ENCODE measurements around the gene DYNC1LI2.

DYNC1LI2 gene

DNA sequence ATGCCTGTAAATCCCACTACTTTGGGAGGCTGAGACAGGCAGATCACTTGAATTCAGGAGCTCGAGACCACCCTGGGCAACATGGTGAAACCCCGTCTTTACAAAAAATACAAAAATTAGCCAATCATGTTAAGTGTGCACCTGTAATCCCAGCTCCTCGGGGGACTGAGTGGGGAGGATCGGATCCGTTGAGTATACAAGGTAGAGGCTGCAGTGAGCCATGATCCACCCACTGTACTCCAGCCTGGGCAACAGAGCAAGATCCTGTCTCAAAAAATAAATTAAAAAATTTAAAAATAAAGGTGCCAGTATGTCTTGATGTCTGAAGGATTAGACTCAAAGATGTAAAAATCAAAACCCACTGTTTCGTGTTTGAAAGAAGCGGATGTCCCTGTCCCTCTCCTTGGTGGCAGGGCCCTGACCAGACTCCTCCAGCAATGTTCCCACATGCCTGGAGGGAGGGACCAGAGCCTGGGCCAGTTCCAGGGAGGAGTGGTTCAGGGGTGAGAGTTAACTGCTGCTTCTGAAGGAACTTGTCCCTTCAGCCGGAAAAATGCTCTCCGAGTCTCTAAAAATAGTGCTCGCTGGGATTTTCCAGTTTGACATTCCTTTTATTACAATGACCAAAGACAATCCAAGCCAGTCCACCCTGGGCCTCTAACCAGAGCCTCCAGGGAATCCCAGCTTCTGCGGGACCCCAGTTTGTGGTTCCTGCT, 45.5 kb downstream of the DYNC1LI2 start:
- no peak overlapping the region for H3K9ac ChIP-seq (ENCODE audit: low read length)
- H3K27ac ChIP-seq (ENCODE audit: low read depth, low read length) = no peak overlapping the region
- peak overlapping the region; percentile 13 for H3K4me3 ChIP-seq (ENCODE audit: low read length)
- H3K27me3 ChIP-seq (ENCODE audit: control insufficient read depth, insufficient read depth, low read length) = no peaks in the 10 kb centered on the region
- no peaks in the 10 kb centered on the region for H3K36me3 ChIP-seq (ENCODE audit: control insufficient read depth, insufficient read depth, low read length)
- no peaks in the 10 kb centered on the region for H3K4me1 ChIP-seq (ENCODE audit: control insufficient read depth, insufficient read depth, low read length)

DNA sequence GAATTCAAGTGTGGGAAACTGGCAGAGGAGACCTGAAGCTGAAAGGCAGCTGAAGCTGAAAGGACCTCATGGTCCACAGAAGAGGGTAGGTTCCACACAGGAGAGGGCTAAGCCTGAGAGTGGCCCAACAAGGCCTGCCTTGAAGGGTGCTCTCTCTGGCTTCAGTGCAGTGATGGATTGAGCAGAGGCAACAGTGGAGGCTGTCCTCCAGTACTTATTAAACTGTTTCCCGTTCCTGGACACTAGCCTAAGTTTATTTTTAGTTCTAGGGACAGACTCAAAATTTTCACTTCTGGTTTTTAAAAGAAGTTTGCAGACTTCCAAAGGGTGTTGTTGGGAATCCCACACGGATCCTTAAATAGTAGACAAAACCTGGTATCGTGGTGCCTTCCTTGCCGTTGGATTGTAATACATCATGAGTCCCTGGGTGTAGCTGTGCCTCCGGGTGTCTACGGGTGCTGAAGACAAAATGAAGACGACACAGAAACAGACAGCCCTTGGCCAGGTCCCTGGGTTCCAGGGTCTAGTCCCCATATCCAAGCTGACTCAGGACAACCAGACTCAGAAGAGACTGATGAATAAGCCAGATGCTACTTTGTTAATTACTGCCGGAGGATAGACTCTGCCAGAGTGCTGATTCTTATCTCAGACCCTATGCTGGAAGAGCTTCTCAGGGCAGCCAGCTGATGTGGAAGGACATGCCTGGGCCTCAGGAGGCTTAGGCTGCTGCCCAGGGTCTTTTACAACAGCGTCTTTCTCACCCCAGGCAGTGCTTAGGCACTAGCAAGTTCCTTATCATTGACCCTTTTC, 47.8 kb downstream of the DYNC1LI2 start:
- Histone ChIP-seq H3K4me1 (ENCODE audit: control insufficient read depth, insufficient read depth, low read length) (no peaks in the 10 kb centered on the region), H3K36me3 (ENCODE audit: control insufficient read depth, insufficient read depth, low read length) (no peaks in the 10 kb centered on the region), H3K27ac (ENCODE audit: low read depth, low read length) (no peak overlapping the region), H3K4me3 (ENCODE audit: low read length) (no peak overlapping the region), H3K27me3 (ENCODE audit: control insufficient read depth, insufficient read depth, low read length) (no peaks in the 10 kb centered on the region), H3K9ac (ENCODE audit: low read length) (no peak overlapping the region)

DNA sequence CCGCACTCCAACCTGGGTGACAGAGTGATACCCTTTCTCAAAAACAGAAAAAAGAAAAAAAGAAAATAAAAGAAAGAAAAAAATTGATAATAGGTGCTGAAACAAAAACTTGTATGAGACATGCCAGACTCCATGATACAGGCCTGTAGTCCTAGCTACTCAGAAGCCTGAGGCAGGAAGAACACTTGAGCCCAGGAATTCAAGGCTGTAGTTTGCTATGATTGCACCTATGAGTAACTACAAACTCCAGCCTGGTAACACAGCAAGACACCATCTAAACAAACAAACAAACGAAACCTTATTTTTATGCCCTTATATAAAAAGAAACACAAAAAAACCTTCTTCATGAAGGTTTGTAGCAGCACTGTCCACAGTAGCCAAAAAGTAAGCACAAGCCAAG, 49.9 kb downstream of the DYNC1LI2 start:
- Histone ChIP-seq H3K9ac (ENCODE audit: low read length) (no peak overlapping the region), H3K36me3 (ENCODE audit: control insufficient read depth, insufficient read depth, low read length) (no peaks in the 10 kb centered on the region), H3K4me3 (ENCODE audit: low read length) (no peak overlapping the region), H3K4me1 (ENCODE audit: control insufficient read depth, insufficient read depth, low read length) (no peaks in the 10 kb centered on the region), H3K27ac (ENCODE audit: low read depth, low read length) (no peak overlapping the region), H3K27me3 (ENCODE audit: control insufficient read depth, insufficient read depth, low read length) (no peaks in the 10 kb centered on the region)

DNA sequence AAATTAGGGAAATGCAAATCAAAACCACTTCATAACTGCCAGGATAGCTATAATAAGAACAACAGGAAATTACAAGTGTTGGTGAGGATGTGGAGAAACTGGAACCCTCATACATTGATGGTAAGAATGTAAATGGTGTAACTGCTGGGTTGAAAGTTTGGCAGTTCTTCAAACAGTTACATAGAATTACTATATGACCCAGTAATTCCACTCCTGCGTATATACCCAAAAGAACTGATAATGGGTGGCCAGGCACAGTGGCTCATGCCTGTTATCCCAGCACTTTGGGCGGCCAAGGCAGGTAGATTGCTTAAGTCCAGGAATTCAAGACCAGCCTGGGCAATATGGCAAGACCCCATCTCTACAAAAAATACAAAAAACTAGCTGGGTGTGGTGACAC, 50.4 kb downstream of the DYNC1LI2 start:
- Histone ChIP-seq H3K4me1 (ENCODE audit: control insufficient read depth, insufficient read depth, low read length) (peaks cover under 1% of the 10 kb centered on the region), H3K36me3 (ENCODE audit: control insufficient read depth, insufficient read depth, low read length) (no peaks in the 10 kb centered on the region), H3K9ac (ENCODE audit: low read length) (no peak overlapping the region), H3K27ac (ENCODE audit: low read depth, low read length) (no peak overlapping the region), H3K27me3 (ENCODE audit: control insufficient read depth, insufficient read depth, low read length) (no peaks in the 10 kb centered on the region), H3K4me3 (ENCODE audit: low read length) (no peak overlapping the region)

DNA sequence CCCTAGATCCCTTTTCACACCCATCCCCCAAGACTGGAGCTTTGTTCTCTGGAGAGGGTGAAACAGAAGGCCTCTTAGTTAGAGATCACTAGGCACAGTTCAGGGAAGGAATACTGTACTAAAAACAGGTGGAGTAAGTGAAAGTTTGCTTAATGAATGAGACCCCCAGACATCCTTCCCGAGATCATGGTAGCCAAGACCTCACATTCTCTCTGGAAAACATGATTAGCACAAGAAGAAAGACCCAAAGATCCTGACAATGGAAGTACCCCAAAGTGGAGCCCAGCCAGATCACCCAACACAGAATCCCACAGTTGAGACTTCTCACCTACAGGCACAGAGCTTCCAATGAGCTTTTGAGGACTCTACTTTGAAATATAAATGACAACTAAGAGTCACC, 51.5 kb downstream of the DYNC1LI2 start:
- peaks cover 6% of the 10 kb centered on the region for H3K4me1 ChIP-seq (ENCODE audit: control insufficient read depth, insufficient read depth, low read length)
- H3K36me3 ChIP-seq (ENCODE audit: control insufficient read depth, insufficient read depth, low read length) = no peaks in the 10 kb centered on the region
- H3K4me3 ChIP-seq (ENCODE audit: low read length) = no peak overlapping the region
- H3K27ac ChIP-seq (ENCODE audit: low read depth, low read length) = no peak overlapping the region
- no peaks in the 10 kb centered on the region for H3K27me3 ChIP-seq (ENCODE audit: control insufficient read depth, insufficient read depth, low read length)
- no peak overlapping the region for H3K9ac ChIP-seq (ENCODE audit: low read length)

DNA sequence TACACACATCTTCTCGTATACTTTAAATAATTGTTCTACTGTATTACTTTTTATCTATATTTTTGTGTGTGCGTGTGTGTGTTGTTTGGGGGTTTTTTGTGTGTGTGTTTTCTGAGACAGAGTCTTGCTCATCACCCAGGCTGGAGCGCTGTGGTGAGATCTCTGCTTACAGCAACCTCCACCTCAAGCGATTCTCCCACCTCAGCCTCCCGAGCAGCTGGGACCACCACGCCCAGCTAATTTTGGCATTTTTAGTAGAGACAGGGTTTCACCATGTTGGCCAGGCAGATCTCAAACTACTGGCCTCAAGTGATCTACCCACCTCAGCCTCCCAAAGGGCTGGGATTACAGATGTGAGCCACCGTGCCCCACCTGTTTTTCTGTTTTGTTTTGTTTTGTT, 53.4 kb downstream of the DYNC1LI2 start:
- H3K9ac ChIP-seq (ENCODE audit: low read length) = no peak overlapping the region
- peaks cover 6% of the 10 kb centered on the region for H3K4me1 ChIP-seq (ENCODE audit: control insufficient read depth, insufficient read depth, low read length)
- no peak overlapping the region for H3K27ac ChIP-seq (ENCODE audit: low read depth, low read length)
- no peak overlapping the region for H3K4me3 ChIP-seq (ENCODE audit: low read length)
- H3K36me3 ChIP-seq (ENCODE audit: control insufficient read depth, insufficient read depth, low read length) = no peaks in the 10 kb centered on the region
- no peaks in the 10 kb centered on the region for H3K27me3 ChIP-seq (ENCODE audit: control insufficient read depth, insufficient read depth, low read length)

DNA sequence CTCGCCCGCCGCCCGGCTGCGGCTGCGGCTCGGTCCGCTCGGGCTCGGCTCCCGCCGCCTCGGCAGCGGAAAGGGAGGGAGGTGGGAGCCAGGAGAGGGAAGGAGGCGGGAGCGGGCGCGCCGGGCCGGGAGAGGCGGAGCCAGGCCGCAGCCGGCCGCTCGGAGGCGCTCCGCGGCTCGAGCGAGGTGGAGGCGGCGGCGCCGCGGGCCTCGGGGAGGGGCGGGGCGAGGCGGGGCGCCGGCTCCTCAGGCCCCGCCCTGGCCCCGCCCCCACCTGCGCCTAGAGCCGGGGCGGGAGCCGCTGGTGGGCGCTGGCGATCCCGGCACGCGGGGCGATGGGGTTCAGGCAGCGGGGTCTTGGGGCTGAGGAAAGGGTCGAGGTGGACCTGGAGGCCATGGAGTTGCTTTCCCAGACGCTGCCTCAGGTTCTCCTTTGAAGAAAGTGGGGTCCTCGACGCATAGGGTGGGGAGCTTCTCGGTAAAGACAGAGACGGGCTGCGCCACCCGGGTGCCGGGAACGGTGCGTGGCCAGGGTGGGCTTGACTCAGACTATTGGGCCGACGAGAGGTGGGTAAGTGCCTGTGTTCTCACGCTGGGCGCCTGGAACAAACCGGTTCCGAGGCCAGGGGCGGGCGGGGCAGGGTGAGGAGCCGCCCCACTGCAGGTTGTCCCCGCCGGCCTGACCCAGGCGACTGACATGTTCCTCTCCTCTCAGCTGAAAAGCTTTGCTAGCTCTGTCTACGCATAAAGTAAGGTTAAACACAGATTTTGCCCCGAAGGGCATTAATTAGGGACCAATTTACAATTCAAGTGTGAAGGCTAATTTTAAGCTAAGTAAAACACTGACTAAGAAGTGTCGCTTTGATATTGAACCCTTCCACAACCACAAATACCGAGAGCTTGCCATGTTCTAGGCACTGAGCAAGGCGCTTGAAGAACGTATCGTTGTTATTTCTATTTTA, 54.5 kb downstream of the DYNC1LI2 start, which contains the start of gene CMTM4:
TSS of gene CMTM4 (minus strand) at position 75 of the 962 bp plus-strand sequence. CDS start 218 bp downstream, outside the sequence.
- Histone ChIP-seq H3K4me3 (ENCODE audit: low read length) (peak within 1 kb of the TSS; percentile 91), H3K27ac (ENCODE audit: low read depth, low read length) (peak within 1 kb of the TSS; percentile 2), H3K9ac (ENCODE audit: low read length) (peak within 1 kb of the TSS; percentile 68), H3K4me1 (ENCODE audit: control insufficient read depth, insufficient read depth, low read length) (peaks cover 6% of the 10 kb centered on the region), H3K27me3 (ENCODE audit: control insufficient read depth, insufficient read depth, low read length) (no peaks in the 10 kb centered on the region), H3K36me3 (ENCODE audit: control insufficient read depth, insufficient read depth, low read length) (no peaks in the 10 kb centered on the region)

DNA sequence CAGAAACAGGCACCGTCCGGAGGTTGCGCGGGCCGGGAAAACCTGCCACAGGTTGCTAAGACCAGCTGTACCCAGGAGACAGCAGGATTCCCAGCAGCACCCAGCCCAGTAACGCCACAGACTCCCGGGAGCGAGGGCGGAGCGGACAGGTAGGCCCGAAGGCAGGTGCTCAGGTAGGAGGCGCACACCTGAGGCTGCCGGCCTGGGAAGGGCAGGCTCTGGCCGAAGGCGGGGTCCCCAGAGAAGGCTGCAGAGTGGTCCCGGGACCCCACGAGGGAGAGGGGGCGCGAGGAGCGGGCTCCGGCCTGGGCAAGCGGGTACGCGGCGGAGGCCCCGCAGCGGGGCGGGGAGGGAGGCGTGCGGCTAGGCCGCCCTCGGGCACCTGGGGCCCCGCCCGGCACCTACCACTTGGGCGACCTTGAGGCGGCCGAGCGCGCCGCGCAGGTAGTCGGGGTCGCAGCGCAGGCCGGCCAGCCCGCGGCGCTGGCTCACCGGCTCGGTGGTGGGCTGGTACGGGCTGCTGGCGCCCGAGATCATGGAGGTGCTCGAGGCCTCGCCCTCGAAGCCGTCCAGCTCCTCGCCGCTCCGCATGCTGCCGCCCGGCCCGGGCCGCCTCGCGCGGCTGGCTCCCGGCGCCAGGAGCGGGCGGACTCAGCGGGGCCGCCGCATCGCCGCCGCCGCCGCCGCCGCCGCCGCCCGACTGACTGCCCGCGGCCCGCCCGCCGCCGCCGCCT, 55.3 kb downstream of the DYNC1LI2 start:
- peak overlapping the region; percentile 68 for H3K9ac ChIP-seq (ENCODE audit: low read length)
- H3K36me3 ChIP-seq (ENCODE audit: control insufficient read depth, insufficient read depth, low read length) = no peaks in the 10 kb centered on the region
- no peaks in the 10 kb centered on the region for H3K27me3 ChIP-seq (ENCODE audit: control insufficient read depth, insufficient read depth, low read length)
- H3K27ac ChIP-seq (ENCODE audit: low read depth, low read length) = no peak overlapping the region
- peaks cover 6% of the 10 kb centered on the region for H3K4me1 ChIP-seq (ENCODE audit: control insufficient read depth, insufficient read depth, low read length)
- H3K4me3 ChIP-seq (ENCODE audit: low read length) = peak overlapping the region; percentile 91

DNA sequence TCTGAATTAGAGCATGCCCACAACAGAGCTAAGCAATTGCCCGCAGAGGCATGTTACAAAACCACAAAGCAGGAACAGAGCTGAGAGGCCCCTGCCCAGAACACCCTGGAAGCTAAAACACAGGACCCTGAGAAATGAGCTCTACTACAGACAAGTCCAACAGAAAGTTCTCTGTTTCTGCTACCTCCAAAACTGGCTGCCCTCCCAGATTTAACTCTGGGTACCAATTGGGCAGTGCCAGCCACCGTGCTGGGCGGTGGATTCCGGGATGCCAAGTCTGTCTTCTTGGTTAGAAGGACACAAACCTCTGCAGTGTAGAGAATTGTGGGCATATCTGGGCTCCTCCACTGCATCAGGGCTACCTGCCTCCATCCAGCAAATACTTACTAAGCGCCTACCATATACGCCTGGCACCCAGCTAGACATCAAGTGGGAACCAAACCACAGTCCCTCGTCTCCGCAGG, 55.9 kb downstream of the DYNC1LI2 start:
- H3K36me3 ChIP-seq (ENCODE audit: control insufficient read depth, insufficient read depth, low read length) = no peaks in the 10 kb centered on the region
- H3K27ac ChIP-seq (ENCODE audit: low read depth, low read length) = no peak overlapping the region
- peak overlapping the region; percentile 68 for H3K9ac ChIP-seq (ENCODE audit: low read length)
- H3K4me3 ChIP-seq (ENCODE audit: low read length) = peak overlapping the region; percentile 91
- H3K4me1 ChIP-seq (ENCODE audit: control insufficient read depth, insufficient read depth, low read length) = peaks cover 6% of the 10 kb centered on the region
- H3K27me3 ChIP-seq (ENCODE audit: control insufficient read depth, insufficient read depth, low read length) = no peaks in the 10 kb centered on the region

DNA sequence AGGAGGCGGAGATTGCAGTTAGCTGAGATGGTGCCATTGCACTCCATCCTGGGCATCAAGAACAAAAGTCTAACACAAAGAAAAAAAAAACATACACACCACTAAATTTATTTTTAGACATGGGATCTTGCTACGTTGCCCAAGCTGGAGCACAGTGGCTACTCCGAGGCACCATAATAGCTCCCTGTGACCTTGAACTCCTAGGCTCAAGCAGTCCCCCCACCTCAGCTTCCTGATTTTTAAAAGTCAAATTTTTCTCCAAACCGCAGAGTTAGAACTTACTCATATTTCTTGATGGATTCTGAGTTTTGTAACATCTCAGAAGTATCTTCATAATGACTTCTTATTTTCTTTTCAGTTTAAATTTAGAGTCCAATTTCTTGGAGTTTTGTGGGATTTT, 58.3 kb downstream of the DYNC1LI2 start:
- Histone ChIP-seq H3K4me3 (ENCODE audit: low read length) (no peak overlapping the region), H3K27me3 (ENCODE audit: control insufficient read depth, insufficient read depth, low read length) (no peaks in the 10 kb centered on the region), H3K4me1 (ENCODE audit: control insufficient read depth, insufficient read depth, low read length) (peaks cover 6% of the 10 kb centered on the region), H3K27ac (ENCODE audit: low read depth, low read length) (no peak overlapping the region), H3K9ac (ENCODE audit: low read length) (no peak overlapping the region), H3K36me3 (ENCODE audit: control insufficient read depth, insufficient read depth, low read length) (no peaks in the 10 kb centered on the region)

DNA sequence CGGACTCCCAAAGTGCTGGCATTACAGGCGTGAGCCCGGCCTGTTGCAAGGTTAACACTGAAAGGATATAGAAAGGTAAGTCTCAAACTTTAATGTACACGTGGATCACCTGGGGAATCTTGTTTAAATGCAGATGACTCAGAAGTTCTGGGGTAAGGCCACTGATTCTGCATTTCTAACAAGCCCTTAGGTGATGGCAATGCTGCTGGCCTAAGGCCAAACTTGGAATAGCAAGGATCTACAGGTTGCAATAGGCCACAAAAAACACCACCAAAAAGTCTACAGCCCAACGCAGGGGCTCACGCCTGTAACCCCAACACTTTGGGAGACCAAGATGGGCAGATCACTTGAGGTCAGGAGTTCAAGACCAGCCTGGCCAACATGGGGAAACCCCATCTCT, 59.1 kb downstream of the DYNC1LI2 start:
- Histone ChIP-seq H3K4me3 (ENCODE audit: low read length) (no peak overlapping the region), H3K27me3 (ENCODE audit: control insufficient read depth, insufficient read depth, low read length) (no peaks in the 10 kb centered on the region)

More for the DNA sequence above, 59.1 kb downstream of the DYNC1LI2 start:
- Histone ChIP-seq H3K36me3 (ENCODE audit: control insufficient read depth, insufficient read depth, low read length) (no peaks in the 10 kb centered on the region), H3K4me1 (ENCODE audit: control insufficient read depth, insufficient read depth, low read length) (peaks cover 6% of the 10 kb centered on the region), H3K27ac (ENCODE audit: low read depth, low read length) (no peak overlapping the region), H3K9ac (ENCODE audit: low read length) (no peak overlapping the region)

Data from rectal smooth muscle tissue (tissue), 1 donor.